Esophagus muscularis mucosa (tissue), 4 donors: ENCODE results near the gene DRP2.
"Not testable (repeated sequence)": the region's sequence is repeated elsewhere in the genome, so short reads cannot be mapped to it uniquely, and the experiment has no call there.

Experiments
- EP300 ChIP-seq: sonication (generic); formaldehyde crosslinking; IDR thresholded peaks from one replicate; pipeline ENCODE4 v1.6.1; 2017; ENCODE audit warnings: antibody characterized with exemption
- POLR2A ChIP-seq: fragments of 450-650 bp; IDR thresholded peaks from one replicate; pipeline ENCODE4 v1.6.1; 2017; ENCODE audit warnings: antibody characterized with exemption, moderate library complexity, mild to moderate bottlenecking, low read depth
- POLR2AphosphoS5 ChIP-seq, 2 donors: sonication (generic); formaldehyde crosslinking; IDR thresholded peaks; one replicate each; pipeline ENCODE4 v1.6.1; 2017; ENCODE audit warnings: antibody characterized with exemption in 2 of 2
- TF ChIP-seq, protein P1 (sequence below), 3 experiments: fragments of 200-600 bp in 2 of 3; fragments of 450-650 bp in 1 of 3; sonication (generic) in 2 of 3; IDR thresholded peaks; one replicate each; pipeline ENCODE4 v1.5.1; 2017 to 2019; ENCODE audit warnings: antibody characterized with exemption in 3 of 3, mild to moderate bottlenecking in 2 of 3, moderate library complexity in 1 of 3

GRCh38 chrX:101187961-101188360 is 31.6 kb upstream of the DRP2 start:
- TF ChIP-seq POLR2A; POLR2AphosphoS5 (IDR thresholded peaks at IDR 0.05); EP300: not testable (repeated sequence)
- TF ChIP-seq, protein P1, sequence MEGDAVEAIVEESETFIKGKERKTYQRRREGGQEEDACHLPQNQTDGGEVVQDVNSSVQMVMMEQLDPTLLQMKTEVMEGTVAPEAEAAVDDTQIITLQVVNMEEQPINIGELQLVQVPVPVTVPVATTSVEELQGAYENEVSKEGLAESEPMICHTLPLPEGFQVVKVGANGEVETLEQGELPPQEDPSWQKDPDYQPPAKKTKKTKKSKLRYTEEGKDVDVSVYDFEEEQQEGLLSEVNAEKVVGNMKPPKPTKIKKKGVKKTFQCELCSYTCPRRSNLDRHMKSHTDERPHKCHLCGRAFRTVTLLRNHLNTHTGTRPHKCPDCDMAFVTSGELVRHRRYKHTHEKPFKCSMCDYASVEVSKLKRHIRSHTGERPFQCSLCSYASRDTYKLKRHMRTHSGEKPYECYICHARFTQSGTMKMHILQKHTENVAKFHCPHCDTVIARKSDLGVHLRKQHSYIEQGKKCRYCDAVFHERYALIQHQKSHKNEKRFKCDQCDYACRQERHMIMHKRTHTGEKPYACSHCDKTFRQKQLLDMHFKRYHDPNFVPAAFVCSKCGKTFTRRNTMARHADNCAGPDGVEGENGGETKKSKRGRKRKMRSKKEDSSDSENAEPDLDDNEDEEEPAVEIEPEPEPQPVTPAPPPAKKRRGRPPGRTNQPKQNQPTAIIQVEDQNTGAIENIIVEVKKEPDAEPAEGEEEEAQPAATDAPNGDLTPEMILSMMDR (IDR thresholded peaks at IDR 0.05): not testable (repeated sequence)
